ENCODE results near the gene TCF23. TPM values are rescaled to one million over a fixed set of nuclear protein-coding genes. Genes with fewer than 3 reads are reported as not detected.
A peak's percentile ranks its signal among the peaks of the same experiment; 100 is the strongest.

The TCF23 gene
- total RNA-seq, 1 donor from 2014 or later: not detected

DNA sequence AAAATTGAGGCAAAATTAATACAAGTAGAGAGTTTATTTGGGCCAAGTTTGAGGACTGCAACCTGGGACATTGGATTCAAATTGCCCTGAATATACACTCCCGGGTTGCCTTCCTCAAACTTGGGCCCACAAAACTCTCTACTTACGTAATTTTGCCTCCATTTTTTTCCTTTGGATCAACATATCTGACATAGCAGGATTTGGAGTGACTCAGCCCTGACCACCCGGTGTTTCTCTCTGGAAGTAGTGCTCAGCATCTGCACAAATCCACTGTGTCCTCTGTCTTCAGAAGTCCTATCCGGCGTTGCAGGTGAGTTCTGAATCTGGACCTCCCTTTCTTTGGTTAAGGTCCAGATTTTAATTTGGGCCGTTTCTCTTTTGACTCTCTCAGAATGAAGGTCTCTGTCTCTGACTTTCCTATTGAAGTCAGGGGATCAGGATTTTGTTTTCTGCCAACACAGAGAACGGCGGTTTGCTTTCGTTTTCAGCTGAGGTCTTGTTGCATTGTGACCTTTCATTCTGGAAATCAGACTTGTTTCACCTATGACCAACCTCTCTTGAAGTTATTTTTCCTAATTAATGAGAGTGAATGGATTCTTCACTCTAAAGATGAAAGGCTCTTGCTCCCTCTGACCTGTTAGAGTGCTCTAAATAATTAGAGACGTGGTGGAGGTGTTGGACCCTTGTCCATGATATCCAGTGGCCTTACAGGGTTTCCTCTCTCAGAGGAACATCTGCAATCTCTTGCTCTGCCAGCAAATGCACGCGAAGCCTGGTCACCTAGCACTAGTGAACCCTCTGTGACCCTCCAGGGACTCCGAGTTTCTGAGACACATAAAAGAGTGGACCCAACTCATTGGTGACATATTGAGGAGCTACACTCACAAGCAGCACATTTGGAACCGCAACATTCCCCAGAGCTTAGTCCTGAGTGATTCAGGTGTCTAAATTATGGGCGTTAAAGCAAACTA is 13.6 kb downstream of the TCF23 start:
- DNase-seq (ENCODE audit: low read depth) (no peak), FAIRE-seq (no peak)
- Mint-ChIP-seq H3K36me3 (ENCODE audit: low read depth, unreplicated experiment) (no peaks in the 10 kb centered on the region), H3K9me3 (ENCODE audit: unreplicated experiment) (no peaks in the 10 kb centered on the region), H3K4me3 (ENCODE audit: unreplicated experiment) (no peak overlapping the region), H3K4me1 (ENCODE audit: low read depth, unreplicated experiment) (no peaks in the 10 kb centered on the region), H3K27me3 (ENCODE audit: low read depth, unreplicated experiment) (peaks cover 12% of the 10 kb centered on the region), H3K27ac (ENCODE audit: unreplicated experiment) (peak overlapping the region; percentile 47)
- H3K27me3 ChIP-seq (ENCODE audit: insufficient read depth, low read length): peaks cover 5% of the 10 kb centered on the region
- no peaks in the 10 kb centered on the region for H3K79me2 ChIP-seq (ENCODE audit: insufficient read depth, low read length)
- H3K36me3 ChIP-seq (ENCODE audit: insufficient read depth, low read length): no peaks in the 10 kb centered on the region
- H3K4me3 ChIP-seq (ENCODE audit: insufficient read depth, low read depth, low read length): no peak overlapping the region
- H3K27ac ChIP-seq (ENCODE audit: low read depth, low read length): no peak overlapping the region
- no peak overlapping the region for H3K4me2 ChIP-seq (ENCODE audit: low read length)
- no peak overlapping the region for H3K9ac ChIP-seq (ENCODE audit: low read length)
- no peaks in the 10 kb centered on the region for H3K4me1 ChIP-seq (ENCODE audit: insufficient read depth, low read length)
- no peaks in the 10 kb centered on the region for H3K9me3 ChIP-seq (ENCODE audit: insufficient read depth, low read depth, low read length)
- H4K20me1 ChIP-seq (ENCODE audit: insufficient read depth, low read length): no peaks in the 10 kb centered on the region
- no peak overlapping the region for H2AFZ ChIP-seq (ENCODE audit: low read depth, low read length)
- TF ChIP-seq, protein P1, sequence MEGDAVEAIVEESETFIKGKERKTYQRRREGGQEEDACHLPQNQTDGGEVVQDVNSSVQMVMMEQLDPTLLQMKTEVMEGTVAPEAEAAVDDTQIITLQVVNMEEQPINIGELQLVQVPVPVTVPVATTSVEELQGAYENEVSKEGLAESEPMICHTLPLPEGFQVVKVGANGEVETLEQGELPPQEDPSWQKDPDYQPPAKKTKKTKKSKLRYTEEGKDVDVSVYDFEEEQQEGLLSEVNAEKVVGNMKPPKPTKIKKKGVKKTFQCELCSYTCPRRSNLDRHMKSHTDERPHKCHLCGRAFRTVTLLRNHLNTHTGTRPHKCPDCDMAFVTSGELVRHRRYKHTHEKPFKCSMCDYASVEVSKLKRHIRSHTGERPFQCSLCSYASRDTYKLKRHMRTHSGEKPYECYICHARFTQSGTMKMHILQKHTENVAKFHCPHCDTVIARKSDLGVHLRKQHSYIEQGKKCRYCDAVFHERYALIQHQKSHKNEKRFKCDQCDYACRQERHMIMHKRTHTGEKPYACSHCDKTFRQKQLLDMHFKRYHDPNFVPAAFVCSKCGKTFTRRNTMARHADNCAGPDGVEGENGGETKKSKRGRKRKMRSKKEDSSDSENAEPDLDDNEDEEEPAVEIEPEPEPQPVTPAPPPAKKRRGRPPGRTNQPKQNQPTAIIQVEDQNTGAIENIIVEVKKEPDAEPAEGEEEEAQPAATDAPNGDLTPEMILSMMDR (IDR thresholded peaks at IDR 0.05; ENCODE audit: insufficient read depth, low read depth, low read length): no peak

DNA sequence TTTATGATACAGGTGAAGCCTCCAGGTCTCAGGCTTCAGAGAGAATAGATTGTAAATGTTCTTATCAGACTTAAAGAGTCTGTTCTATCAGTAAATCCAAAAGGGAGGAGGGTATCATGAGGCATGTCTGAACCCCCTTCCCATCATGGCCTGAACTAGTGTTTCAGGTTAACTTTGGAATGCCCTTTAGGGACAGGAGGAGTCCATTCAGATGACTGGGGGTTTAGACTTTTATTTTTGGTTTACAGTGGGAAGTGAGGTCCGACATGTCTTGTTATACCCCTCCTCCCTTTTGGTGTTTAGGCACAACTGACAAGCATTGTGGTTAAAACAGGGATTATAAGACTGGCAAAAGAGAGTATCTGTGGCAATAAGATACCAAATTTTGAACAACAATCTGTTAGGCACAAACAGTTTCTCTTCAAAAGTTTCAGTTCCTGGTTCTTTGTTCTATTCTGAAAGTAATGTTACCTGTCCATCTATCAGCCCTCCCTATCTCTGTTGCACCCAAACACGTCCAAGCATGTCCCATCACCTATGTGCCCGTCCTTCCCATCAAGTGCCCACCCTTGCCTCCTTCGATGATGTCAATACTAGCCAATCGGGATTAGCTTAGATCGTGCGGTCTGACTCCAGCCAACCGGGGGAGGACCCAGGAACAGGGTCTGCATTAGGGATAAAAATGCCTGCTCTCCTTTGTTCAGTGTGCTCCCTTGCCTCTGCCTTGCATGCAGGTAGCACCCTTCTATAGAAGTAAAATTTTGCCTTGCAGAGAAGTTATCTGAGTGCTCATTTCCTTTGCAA is 16.4 kb downstream of the TCF23 start:
- H3K79me2 ChIP-seq (ENCODE audit: insufficient read depth, low read length): no peaks in the 10 kb centered on the region
- Mint-ChIP-seq H3K36me3 (ENCODE audit: low read depth, unreplicated experiment) (no peaks in the 10 kb centered on the region), H3K9me3 (ENCODE audit: unreplicated experiment) (no peaks in the 10 kb centered on the region), H3K27ac (ENCODE audit: unreplicated experiment) (no peak overlapping the region), H3K4me1 (ENCODE audit: low read depth, unreplicated experiment) (no peaks in the 10 kb centered on the region), H3K27me3 (ENCODE audit: low read depth, unreplicated experiment) (peaks cover 10% of the 10 kb centered on the region), H3K4me3 (ENCODE audit: unreplicated experiment) (no peak overlapping the region)
- H3K9me3 ChIP-seq (ENCODE audit: insufficient read depth, low read depth, low read length): no peaks in the 10 kb centered on the region
- H4K20me1 ChIP-seq (ENCODE audit: insufficient read depth, low read length): no peaks in the 10 kb centered on the region
- H3K27ac ChIP-seq (ENCODE audit: low read depth, low read length): no peak overlapping the region
- no peaks in the 10 kb centered on the region for H3K4me1 ChIP-seq (ENCODE audit: insufficient read depth, low read length)
- DNase-seq (ENCODE audit: low read depth): no peak
- TF ChIP-seq, protein P1 (IDR thresholded peaks at IDR 0.05; ENCODE audit: insufficient read depth, low read depth, low read length): no peak
- no peak for TF ChIP-seq EZH2 (IDR thresholded peaks at IDR 0.05; ENCODE audit: insufficient read depth, low read length)
- no peak overlapping the region for H3K4me2 ChIP-seq (ENCODE audit: low read length)
- no peak overlapping the region for H3K4me3 ChIP-seq (ENCODE audit: insufficient read depth, low read depth, low read length)
- H3K36me3 ChIP-seq (ENCODE audit: insufficient read depth, low read length): no peaks in the 10 kb centered on the region
- no peak for FAIRE-seq
- H3K9ac ChIP-seq (ENCODE audit: low read length): no peak overlapping the region
- H3K27me3 ChIP-seq (ENCODE audit: insufficient read depth, low read length): peaks cover 7% of the 10 kb centered on the region
- H2AFZ ChIP-seq (ENCODE audit: low read depth, low read length): no peak overlapping the region

Data from astrocyte (in vitro differentiated cells and primary cell).